Left ventricle myocardium inferior (tissue), 1 donor: Measurements from ENCODE around the gene CCDC88B. TPM values are rescaled to one million over a fixed set of nuclear protein-coding genes. Genes with fewer than 3 reads are reported as not detected.

ENCODE experiments used
- DNase-seq: peaks from one replicate; pipeline ENCODE4 v3.0.0-alpha.2; 2020
- H3K27ac ChIP-seq: fragments of 200-600 bp; replicated peaks from 2 replicates; pipeline ENCODE4 v1.8.0; 2021
- H3K27me3 ChIP-seq: fragments of 200-600 bp; 2 replicates; pipeline ENCODE4 v1.8.0; 2021; ENCODE audit warnings: low read depth
- H3K36me3 ChIP-seq: fragments of 200-600 bp; 2 replicates; pipeline ENCODE4 v1.8.0; 2021
- H3K4me1 ChIP-seq: fragments of 200-600 bp; 2 replicates; pipeline ENCODE4 v1.8.0; 2021
- H3K4me3 ChIP-seq: fragments of 200-600 bp; 2 replicates; pipeline ENCODE4 v1.8.0; 2021; ENCODE audit warnings: mild to moderate bottlenecking, moderate library complexity
- H3K9me3 ChIP-seq: fragments of 200-600 bp; replicated peaks from 2 replicates; pipeline ENCODE4 v1.8.0; 2021
- CTCF ChIP-seq: fragments of 200-600 bp; IDR thresholded peaks from 2 replicates; pipeline ENCODE4 v1.8.0; 2021; ENCODE audit warnings: antibody characterized with exemption, mild to moderate bottlenecking, borderline replicate concordance
- intact Hi-C: fragments of 100-400 bp; cut with micrococcal nuclease; formaldehyde crosslinking; loops from one replicate; pipeline ENCODE4 v1.11.0; 2022
- total RNA-seq: library from RNA; stranded (reverse); fragmentation: NEBNext Ultra II Directional; extraction: Animal tissue kit (Norgen Biotek cat#: 25700); gene quantifications from one replicate; pipeline ENCODE4 v1.2.1, GENCODE V29; 2021
- donor health status: DM: no; HTN: yes; CAD: no; lungs with severe emphysema.

The CCDC88B gene
- total RNA-seq, 1 donor from 2014 or later: 7.5 TPM

DNA sequence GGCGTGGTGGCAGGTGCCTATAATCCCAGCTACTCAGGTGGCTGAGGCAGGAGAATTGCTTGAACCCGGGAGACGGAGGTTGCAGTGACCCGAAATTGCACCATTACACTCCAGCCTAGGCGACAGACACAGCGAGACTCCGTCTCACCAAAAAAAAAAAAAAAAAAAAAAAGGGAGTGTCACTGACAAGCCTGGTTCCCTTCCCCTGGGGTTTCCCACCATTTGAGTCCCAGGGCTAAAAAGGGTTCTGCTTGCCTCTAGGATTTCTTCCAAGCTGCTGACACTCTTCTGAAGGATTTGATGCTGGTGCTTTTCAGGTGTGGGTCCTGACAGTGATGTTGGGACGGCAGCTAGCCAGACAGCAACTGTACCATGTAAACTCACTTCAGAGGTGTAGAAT, 1.3 kb upstream of the CCDC88B start:
- Histone ChIP-seq H3K4me3 (no peak overlapping the region), H3K27ac (no peak overlapping the region), H3K27me3 (peaks cover 7% of the 10 kb centered on the region), H3K36me3 (no peaks in the 10 kb centered on the region), H3K9me3 (no peaks in the 10 kb centered on the region), H3K4me1 (peaks cover 18% of the 10 kb centered on the region)
- TF ChIP-seq CTCF: no peak
- intact Hi-C loops: no loop called here
- no peak for DNase-seq

DNA sequence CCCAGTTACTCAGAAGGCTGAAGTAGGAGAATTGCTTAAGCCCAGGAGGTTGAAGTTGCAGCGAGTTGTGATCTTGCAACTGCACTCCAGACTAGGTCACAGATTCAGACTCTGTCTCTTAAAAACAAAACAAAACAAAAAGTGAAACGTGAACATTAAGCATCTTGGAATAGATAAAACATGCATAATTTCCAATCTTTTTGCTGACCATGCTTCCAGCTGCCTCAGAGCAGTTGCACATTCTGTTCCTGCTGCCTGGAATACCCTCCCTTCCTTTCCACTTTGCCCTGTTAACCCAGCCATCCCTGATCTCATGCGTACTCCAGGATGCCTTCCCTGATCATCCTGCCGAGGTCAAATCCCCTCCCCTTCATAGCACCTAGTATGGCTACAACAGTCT, 718 bp upstream of the CCDC88B start:
- H3K27ac ChIP-seq: no peak overlapping the region
- no peak overlapping the region for H3K4me3 ChIP-seq
- intact Hi-C loops: no loop called here

GRCh38 chr11:64340671-64341335, 799 bp downstream of the CCDC88B start:
- Histone ChIP-seq H3K27ac (no peak overlapping the region), H3K4me3 (peak overlapping the region; percentile 36), H3K36me3 (no peaks in the 10 kb centered on the region), H3K27me3 (peaks cover 7% of the 10 kb centered on the region), H3K4me1 (peaks cover 18% of the 10 kb centered on the region), H3K9me3 (no peaks in the 10 kb centered on the region)
- no peak for DNase-seq
- intact Hi-C loops: no loop called here
- no peak for TF ChIP-seq CTCF

More for the DNA sequence above, 718 bp upstream of the CCDC88B start:
- peaks cover 18% of the 10 kb centered on the region for H3K4me1 ChIP-seq
- no peak for DNase-seq
- peaks cover 7% of the 10 kb centered on the region for H3K27me3 ChIP-seq
- no peak for TF ChIP-seq CTCF
- H3K36me3 ChIP-seq: no peaks in the 10 kb centered on the region
- no peaks in the 10 kb centered on the region for H3K9me3 ChIP-seq

DNA sequence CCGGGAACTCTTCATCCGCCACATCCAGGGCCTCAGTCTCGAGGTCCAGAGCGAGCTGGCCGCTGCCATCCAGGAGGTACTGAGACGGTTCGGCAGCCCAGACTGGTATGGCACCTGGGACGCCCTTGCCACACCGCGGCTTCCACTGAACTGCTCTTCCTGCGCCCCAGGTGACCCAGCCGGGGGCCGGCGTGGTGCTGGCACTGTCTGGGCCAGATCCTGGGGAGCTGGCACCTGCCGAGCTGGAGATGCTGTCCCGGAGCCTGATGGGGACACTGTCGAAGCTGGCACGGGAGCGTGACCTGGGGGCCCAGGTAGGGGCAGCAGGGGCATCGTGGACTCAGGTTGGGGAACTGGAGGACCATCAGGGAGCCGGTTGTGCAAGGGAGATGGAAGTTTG, 1.4 kb downstream of the CCDC88B start:
- intact Hi-C loops: no loop called here
- no peak for DNase-seq
- H3K36me3 ChIP-seq: no peaks in the 10 kb centered on the region
- H3K27me3 ChIP-seq: peaks cover 7% of the 10 kb centered on the region
- no peak overlapping the region for H3K4me3 ChIP-seq
- H3K9me3 ChIP-seq: no peaks in the 10 kb centered on the region
- no peak for TF ChIP-seq CTCF
- no peak overlapping the region for H3K27ac ChIP-seq
- peaks cover 18% of the 10 kb centered on the region for H3K4me1 ChIP-seq

DNA sequence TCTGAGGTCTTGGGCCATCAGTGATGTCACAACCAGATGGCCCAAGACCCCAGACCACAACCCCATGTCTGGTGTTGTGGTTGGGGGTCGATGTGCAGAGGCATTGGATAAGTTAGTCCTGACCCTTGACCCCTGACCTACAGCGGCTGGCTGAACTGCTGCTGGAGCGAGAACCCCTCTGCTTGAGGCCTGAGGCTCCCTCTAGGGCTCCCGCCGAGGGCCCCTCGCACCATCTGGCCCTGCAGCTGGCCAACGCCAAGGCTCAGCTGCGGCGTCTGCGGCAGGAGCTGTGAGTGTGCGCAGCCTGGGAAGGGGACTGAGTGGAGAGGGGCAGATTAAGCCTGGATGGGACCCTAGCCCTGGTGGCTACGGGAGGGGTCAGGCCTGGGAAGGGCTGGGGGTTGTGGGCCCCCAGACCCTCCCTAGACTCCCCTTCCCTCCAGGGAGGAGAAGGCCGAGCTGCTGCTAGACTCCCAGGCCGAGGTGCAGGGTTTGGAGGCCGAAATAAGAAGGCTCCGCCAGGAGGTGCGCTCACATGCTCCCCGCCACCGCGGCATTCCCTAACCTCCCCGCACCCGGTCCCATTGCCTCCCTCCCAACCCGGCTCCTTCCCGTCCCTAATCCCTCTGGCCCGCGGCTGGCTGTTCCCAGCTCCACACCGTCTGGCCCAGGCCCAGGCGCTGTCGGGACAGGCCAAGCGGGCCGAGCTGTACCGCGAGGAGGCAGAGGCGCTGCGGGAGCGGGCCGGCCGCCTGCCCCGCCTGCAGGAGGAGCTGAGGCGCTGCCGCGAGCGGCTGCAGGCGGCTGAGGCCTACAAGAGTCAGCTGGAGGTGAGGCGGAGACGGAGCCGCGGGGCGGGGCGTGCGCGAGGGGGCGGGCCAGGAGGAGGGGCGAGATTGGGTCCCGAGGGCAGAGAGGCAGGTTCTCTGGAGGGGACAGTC, 2.1 kb downstream of the CCDC88B start:
- peak; percentile 65 for TF ChIP-seq CTCF
- H3K4me3 ChIP-seq: peak overlapping the region; percentile 61
- H3K4me1 ChIP-seq: peaks cover 18% of the 10 kb centered on the region
- peak; percentile 91 for DNase-seq
- peaks cover 7% of the 10 kb centered on the region for H3K27me3 ChIP-seq
- no peaks in the 10 kb centered on the region for H3K36me3 ChIP-seq
- H3K9me3 ChIP-seq: no peaks in the 10 kb centered on the region
- intact Hi-C loops: no loop called here
- peak overlapping the region; percentile 79 for H3K27ac ChIP-seq
